ENCODE results near the gene ACTN2. TPM values are rescaled to one million over a fixed set of nuclear protein-coding genes. Genes with fewer than 3 reads are reported as not detected.

The ACTN2 gene
- total RNA-seq, 4 donors from 2014 or later: 8.3 TPM; not detected in 3

- H3K27ac ChIP-seq: no peak overlapping the region
These were observed 974 bp downstream of the ACTN2 start for GRCh38 chr1:236687273-236687672.

GRCh38 chr1:236688705-236689104, 2.4 kb downstream of the ACTN2 start:
- Histone ChIP-seq H3K27ac (no peak overlapping the region), H3K9me3 (peaks cover 0 to 5% (median 0%) of the 10 kb centered on the region in 4 donors), H3K4me3 (no peak overlapping the region), H3K27me3 (no peaks in the 10 kb centered on the region), H3K36me3 (no peaks in the 10 kb centered on the region), H3K4me1 (peaks cover 0 to 16% (median 6%) of the 10 kb centered on the region in 4 donors)
- DNase-seq: no peak
- TF ChIP-seq POLR2A (IDR thresholded peaks at IDR 0.05) (no peak), CTCF (IDR thresholded peaks at IDR 0.05) (no peak)

More at GRCh38 chr1:236687273-236687672, 974 bp downstream of the ACTN2 start:
- TF ChIP-seq POLR2A (IDR thresholded peaks at IDR 0.05) (no peak), CTCF (IDR thresholded peaks at IDR 0.05) (no peak)
- Histone ChIP-seq H3K36me3 (no peaks in the 10 kb centered on the region), H3K4me1 (peaks cover 0 to 16% (median 6%) of the 10 kb centered on the region in 4 donors), H3K27me3 (no peaks in the 10 kb centered on the region), H3K9me3 (peaks cover 0 to 5% (median 0%) of the 10 kb centered on the region in 4 donors), H3K4me3 (no peak overlapping the region)
- no peak for DNase-seq

GRCh38 chr1:236689713-236690569, 3.6 kb downstream of the ACTN2 start:
- Histone ChIP-seq H3K36me3 (no peaks in the 10 kb centered on the region), H3K27ac (no peak overlapping the region), H3K4me1 (peaks cover 0 to 16% (median 6%) of the 10 kb centered on the region in 4 donors), H3K9me3 (peaks cover 0 to 5% (median 0%) of the 10 kb centered on the region in 4 donors), H3K27me3 (no peaks in the 10 kb centered on the region), H3K4me3 (no peak overlapping the region)
- TF ChIP-seq CTCF (IDR thresholded peaks at IDR 0.05): no peak
- no peak for TF ChIP-seq POLR2A (IDR thresholded peaks at IDR 0.05)
- no peak for DNase-seq

- no peaks in the 10 kb centered on the region for H3K27me3 ChIP-seq
- TF ChIP-seq CTCF (IDR thresholded peaks at IDR 0.05) (no peak), POLR2A (IDR thresholded peaks at IDR 0.05) (no peak)
- no peaks in the 10 kb centered on the region for H3K36me3 ChIP-seq
- H3K9me3 ChIP-seq: peaks cover 0 to under 1% (median 0%) of the 10 kb centered on the region in 4 donors
- H3K27ac ChIP-seq: no peak overlapping the region
- no peak overlapping the region for H3K4me3 ChIP-seq
- DNase-seq: no peak
- H3K4me1 ChIP-seq: peaks cover 0 to 15% (median 6%) of the 10 kb centered on the region in 4 donors
These were observed 5.0 kb downstream of the ACTN2 start for GRCh38 chr1:236691348-236691747.

GRCh38 chr1:236692128-236692527, 5.8 kb downstream of the ACTN2 start:
- H3K27ac ChIP-seq: no peak overlapping the region
- no peak for DNase-seq
- no peaks in the 10 kb centered on the region for H3K27me3 ChIP-seq
- no peaks in the 10 kb centered on the region for H3K36me3 ChIP-seq
- no peak overlapping the region for H3K4me3 ChIP-seq
- H3K9me3 ChIP-seq: no peaks in the 10 kb centered on the region
- peaks cover 0 to 7% (median 0%) of the 10 kb centered on the region in 4 donors for H3K4me1 ChIP-seq
- TF ChIP-seq CTCF (IDR thresholded peaks at IDR 0.05) (no peak), POLR2A (IDR thresholded peaks at IDR 0.05) (no peak)
